Measurements from ENCODE around the gene NGEF.

The NGEF gene

GRCh38 chr2:232960862-232961261 is 52.2 kb downstream of the NGEF start:
- no peak for DNase-seq

GRCh38 chr2:232959139-232959538 is 53.9 kb downstream of the NGEF start:
- DNase-seq = no peak

GRCh38 chr2:232957657-232958090 is 55.4 kb downstream of the NGEF start:
- DNase-seq = no peak

DNA sequence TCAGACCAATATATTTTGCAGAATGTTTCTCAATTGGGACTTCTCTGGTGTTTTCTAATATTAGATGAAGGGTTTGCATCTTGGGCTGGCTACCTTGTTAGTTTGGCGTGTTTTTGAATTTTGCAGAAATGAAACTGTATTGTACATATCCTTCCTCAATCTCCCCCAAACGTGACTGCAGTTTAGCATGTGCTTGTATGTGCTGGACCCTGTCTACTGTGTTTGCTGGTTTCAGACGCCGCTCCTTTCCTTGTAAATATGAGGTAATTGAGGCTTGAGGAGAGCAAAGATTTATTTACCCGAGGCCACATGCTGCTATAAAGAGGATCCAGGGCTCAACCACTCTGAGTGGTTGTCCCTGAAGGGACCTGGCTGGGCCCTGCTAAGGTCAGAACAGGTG is 57.2 kb downstream of the NGEF start:
- no peak for DNase-seq

DNA sequence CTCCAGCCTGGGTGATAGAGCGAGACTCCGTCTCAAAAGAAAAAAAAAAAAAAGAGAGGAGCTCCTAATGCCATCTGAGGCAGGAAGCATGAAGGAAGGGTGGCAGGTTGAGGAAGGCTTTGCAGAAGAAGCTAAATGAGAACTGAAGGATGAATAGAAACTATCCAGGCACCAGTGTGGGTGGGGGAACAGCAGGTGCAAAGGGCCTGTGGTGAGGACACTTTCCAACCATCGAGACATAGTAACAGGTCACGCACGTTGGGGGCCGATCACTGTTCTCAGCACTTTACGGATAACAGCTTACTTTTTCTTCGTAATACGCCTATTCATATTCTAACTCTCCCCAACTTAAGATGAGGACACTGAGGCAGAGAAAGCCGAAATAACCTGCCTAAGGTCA is 58.4 kb downstream of the NGEF start:
- no peak for DNase-seq

GRCh38 chr2:232951891-232952290 is 61.2 kb downstream of the NGEF start:
- DNase-seq = no peak

GRCh38 chr2:232951181-232951580 is 61.9 kb downstream of the NGEF start:
- DNase-seq = no peak

GRCh38 chr2:232950751-232951150 is 62.3 kb downstream of the NGEF start:
- peak; percentile 31 for DNase-seq

DNA sequence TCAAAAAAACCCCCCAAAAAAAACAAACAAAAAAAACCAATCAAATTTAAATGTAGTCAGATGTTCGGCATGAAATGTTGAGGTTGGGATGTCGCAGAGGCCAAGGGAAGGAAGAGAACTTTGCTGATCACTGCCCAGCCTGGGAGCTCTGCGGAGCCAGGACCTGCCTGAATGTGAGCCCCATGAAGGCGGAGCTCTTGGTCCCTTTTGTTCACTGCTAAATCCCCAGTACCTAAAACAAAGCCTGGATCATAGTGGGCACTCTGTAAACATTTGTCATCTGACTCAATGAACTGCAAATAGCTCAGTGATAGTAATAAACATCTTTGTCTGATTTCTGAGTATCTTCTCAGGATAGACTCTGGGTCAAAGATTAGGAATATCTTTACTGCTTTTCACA is 64.0 kb downstream of the NGEF start:
- DNase-seq = no peak

- no peak for DNase-seq
Observed at GRCh38 chr2:232942831-232943230, 70.2 kb downstream of the NGEF start.

DNA sequence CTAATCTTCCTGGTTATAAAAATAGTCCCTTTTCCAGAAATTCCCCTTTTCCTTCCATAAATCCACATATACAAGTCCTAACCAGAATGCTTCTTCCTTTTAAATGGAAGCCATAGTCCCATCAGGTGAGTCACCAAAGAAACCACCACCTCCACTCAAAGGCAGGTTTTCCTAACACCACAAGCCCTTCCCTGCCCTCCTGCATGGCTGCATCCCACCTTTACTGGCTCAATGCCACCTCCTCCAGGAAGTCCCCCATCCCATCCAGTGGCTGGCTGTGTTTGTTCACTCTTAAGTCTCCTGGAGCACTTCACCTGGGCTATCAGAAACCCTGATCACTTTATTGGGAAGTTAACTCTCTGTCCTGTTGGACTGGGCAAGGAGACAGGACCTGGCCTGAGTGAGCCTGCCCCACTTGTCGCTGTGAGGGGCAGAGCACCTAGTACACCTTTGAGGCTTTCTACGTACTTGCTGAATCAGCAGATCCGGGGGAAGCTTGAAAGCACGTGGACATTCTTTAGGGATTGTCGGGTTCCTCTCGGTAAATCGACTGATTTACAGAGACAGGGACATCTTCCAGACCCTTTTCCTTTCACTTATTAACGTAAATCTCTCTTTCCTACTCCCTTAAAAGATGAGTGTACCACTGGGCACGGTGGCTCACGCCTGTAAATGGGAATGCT is 71.0 kb downstream of the NGEF start:
- no peak for DNase-seq

- no peak for DNase-seq
Observed at GRCh38 chr2:232941400-232941799, 71.7 kb downstream of the NGEF start.

- DNase-seq = no peak
Observed at GRCh38 chr2:232940724-232941123, 72.3 kb downstream of the NGEF start.

GRCh38 chr2:232937278-232937906 is 75.7 kb downstream of the NGEF start:
- DNase-seq = no peak

- DNase-seq = no peak
Observed at GRCh38 chr2:232931636-232932035, 81.4 kb downstream of the NGEF start.

GRCh38 chr2:232930059-232930400 is 83.0 kb downstream of the NGEF start:
- no peak for DNase-seq

DNA sequence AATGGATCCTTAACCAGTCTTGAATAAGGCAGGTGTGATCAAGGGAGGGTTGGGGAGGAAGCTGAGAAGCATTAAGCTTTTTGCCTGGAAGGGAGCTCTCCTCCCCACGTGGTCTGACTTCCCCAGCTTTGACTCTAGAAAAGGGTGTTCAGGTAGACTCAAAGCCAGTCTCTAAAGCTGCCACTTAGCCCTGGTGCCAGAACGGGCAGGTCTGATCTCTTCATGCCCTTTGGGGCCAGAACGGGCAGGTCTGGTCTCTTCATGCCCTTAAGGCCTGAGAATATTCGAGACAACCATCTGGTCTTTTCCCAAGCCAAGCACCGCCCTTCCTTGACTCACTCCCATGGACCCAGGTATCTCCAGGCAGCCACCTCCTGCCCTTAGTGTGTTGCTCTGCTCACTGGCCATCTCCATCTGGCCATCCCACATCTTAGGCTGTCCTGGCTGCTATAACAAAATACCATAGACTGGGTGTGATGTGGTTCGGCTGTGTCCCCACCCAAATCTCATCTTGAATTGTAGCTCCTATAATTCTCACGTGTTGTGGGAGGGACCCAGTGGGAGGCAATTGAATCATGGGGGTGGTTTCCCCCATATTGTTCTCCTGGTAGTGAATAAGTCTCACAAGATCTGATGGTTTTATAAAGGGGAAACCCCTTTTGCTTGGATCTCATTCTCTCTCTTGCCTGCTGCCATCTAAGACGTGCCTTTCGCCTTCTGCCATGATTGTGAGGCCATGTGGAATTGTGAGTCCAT is 83.6 kb downstream of the NGEF start:
- no peak for DNase-seq

- no peak for DNase-seq
Observed at GRCh38 chr2:232928551-232929302, 84.3 kb downstream of the NGEF start.

- no peak for DNase-seq
Observed at GRCh38 chr2:232927793-232928550, 85.1 kb downstream of the NGEF start.

DNA sequence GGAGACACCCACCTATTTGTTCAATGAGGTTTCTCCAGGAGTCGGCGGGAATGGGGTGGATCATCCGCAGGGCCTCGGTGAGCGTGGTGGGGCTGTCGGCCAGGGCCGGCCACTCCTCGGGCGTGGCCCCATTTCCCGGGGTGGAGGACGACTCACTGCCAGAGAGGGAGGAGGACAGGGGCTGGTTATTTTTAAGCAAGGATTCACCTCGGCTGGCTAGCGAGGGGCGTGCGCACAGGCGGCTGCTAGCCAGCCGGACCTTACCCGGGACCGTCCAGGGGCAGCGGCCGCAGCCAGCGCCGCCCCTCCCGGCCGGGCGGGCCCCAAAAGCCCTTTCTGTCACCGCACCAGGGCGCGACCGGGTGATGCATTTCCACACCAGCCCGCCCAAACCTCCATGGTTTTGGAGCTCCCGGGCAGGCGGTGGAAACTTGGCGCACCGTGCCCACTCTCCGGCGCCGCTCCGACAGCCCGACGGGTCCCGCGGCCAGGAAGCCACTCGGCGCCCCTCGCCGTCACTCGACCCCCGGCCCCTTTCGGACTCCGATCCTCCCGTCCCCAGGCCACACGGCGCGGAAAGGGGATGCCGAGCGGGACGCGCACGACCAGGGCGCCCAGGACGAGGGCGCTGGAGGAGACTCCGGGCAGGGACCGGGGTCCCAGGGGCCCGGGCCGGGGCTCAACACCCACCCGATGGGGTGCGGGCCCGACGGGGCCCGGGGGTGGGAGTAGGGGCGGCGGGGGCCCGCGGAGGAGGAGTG is 85.8 kb downstream of the NGEF start:
- DNase-seq = no peak

- DNase-seq = no peak
Observed at GRCh38 chr2:232926431-232926939, 86.6 kb downstream of the NGEF start.

GRCh38 chr2:232925821-232926156 is 87.3 kb downstream of the NGEF start:
- no peak for DNase-seq

Measured in NCI-H1694 treated with DMSO at 0.1 percent for 48 hours (cell line).